Dedifferentiated amniotic fluid mesenchymal stem cell (primary cell): ENCODE data around the gene TGFBR3L.
A peak's percentile ranks its signal among the peaks of the same experiment; 100 is the strongest.
"Not testable (repeated sequence)": the region's sequence is repeated elsewhere in the genome, so short reads cannot be mapped to it uniquely, and the experiment has no call there.

Experiments
- DNase-seq: peaks from one replicate; pipeline ENCODE4 v3.0.0-alpha.2; 2016; ENCODE audit errors: extremely low spot score

TGFBR3L gene

GRCh38 chr19:7879836-7880235 is 34.8 kb upstream of the TGFBR3L start:
- no peak for DNase-seq

- DNase-seq, result no peak
Observed at GRCh38 chr19:7881910-7882309, 32.7 kb upstream of the TGFBR3L start.

- DNase-seq, result no peak
Observed at GRCh38 chr19:7883105-7883504, 31.5 kb upstream of the TGFBR3L start.

- no peak for DNase-seq
Observed at GRCh38 chr19:7883796-7884570, 30.6 kb upstream of the TGFBR3L start.

GRCh38 chr19:7885818-7886217 is 28.8 kb upstream of the TGFBR3L start:
- no peak for DNase-seq

DNA sequence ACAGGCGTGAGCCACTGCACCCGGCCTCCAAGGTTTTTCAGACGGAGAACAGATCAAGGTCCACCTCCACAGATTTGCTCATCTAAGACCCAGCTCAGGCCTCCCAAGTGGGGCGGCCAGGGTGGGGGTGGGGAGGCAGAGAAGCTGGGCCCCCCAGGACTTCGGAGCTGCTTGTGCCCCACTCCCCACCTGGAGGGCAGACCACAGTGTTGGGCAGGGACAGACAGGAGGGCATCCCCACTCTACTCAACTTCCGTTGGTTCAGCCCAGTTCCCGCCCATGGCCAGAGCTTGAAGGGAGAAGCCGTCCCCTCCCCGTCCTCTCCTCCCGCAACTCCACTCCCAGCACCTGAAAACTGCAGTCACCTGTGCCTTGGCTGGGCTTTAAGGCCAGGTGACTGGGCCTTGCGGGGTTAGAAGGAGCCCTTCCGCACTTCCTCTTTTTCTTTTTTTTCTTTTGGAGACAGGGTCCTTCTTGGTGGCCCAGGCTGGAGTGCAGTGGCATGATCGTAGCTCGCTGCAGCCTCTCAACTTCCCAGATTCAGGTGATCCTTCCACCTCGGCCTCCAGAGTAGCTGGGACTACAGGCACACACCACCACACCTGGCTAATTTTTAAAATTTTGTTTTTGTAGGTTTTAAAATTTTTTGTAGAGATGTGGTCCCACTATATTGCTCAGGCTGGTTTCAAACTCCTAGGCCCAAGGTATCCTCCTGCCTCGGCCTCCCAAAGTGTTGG is 27.1 kb upstream of the TGFBR3L start:
- DNase-seq, result no peak

DNA sequence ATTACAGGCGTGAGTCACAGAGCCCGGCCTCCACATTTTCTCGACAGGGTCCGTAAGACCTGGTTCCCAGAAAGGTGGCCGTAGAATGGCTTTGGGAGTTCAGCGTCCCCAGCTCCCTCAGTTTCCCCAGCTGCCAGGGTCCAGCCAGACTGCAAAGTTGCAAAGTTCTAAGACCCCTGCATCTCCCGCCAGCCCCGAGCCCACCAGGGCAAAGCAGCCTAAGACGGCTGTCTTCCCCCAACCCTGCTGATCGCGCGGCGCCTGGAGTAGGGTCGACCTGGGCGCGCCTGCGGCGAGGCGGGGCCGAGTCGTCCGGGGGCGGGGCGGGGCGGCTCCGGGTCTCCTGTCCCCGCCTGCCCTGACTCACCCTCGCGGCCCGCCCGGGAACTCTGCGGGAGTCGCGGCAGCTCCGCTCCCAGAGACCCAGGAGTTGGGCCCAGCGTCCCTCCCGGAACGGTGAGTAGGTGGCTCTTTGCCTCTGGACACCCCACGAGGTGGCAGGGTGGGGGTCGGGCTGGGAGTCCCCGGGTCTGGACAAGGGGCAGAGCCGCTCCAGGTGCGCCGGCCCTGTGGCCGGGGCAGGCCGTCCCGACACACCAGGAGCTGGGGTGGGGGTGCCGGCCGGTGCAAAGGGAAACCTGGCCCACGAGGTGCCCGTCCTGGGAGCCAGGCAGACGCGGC is 26.3 kb upstream of the TGFBR3L start, which contains the start of gene LRRC8E:
TSS of gene LRRC8E (plus strand) at position 366 of the 681 bp plus-strand sequence. CDS start 7,094 bp downstream, outside the sequence.
- peak; percentile 28 for DNase-seq

DNA sequence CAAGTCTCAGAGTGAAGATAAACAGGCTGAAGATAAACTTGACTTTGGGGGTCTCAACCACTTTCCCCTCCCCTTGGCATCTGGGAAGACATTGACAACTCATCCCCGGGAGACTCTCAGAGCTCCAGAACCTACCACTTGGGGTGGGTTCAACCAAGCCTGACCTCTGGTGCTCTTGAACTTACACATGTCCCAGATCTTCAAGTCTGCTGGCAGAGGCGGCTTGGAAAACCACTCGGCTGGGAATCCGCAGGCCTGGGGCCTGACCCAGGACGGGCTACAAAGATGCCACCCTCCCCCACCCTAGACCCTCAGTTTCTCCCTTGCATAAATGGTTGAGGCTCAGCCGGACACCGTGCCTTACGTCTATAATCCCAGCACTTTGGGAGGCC is 25.8 kb upstream of the TGFBR3L start:
- no peak for DNase-seq

GRCh38 chr19:7893362-7894101 is 21.1 kb upstream of the TGFBR3L start:
- not testable (repeated sequence) for DNase-seq

- no peak for DNase-seq
Observed at GRCh38 chr19:7894612-7895309, 19.9 kb upstream of the TGFBR3L start.

- no peak for DNase-seq
Observed at GRCh38 chr19:7895565-7895964, 19.1 kb upstream of the TGFBR3L start.

GRCh38 chr19:7897292-7897691 is 17.3 kb upstream of the TGFBR3L start:
- no peak for DNase-seq

- DNase-seq, result no peak
Observed at GRCh38 chr19:7898967-7899366, 15.7 kb upstream of the TGFBR3L start.

DNA sequence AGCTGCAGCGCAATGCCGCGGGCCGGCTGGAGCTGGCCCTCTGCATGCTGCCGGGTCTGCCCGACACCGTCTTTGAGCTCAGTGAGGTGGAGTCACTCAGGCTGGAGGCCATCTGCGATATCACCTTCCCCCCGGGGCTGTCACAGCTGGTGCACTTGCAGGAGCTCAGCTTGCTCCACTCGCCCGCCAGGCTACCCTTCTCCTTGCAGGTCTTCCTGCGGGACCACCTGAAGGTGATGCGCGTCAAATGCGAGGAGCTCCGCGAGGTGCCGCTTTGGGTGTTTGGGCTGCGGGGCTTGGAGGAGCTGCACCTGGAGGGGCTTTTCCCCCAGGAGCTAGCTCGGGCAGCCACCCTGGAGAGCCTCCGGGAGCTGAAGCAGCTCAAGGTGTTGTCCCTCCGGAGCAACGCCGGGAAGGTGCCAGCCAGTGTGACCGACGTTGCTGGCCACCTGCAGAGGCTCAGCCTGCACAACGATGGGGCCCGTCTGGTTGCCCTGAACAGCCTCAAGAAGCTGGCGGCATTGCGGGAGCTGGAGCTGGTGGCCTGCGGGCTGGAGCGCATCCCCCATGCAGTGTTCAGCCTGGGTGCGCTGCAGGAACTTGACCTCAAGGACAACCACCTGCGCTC is 14.8 kb upstream of the TGFBR3L start:
- no peak for DNase-seq

GRCh38 chr19:7900401-7900870 is 14.2 kb upstream of the TGFBR3L start:
- DNase-seq, result no peak

GRCh38 chr19:7900931-7901330 is 13.7 kb upstream of the TGFBR3L start:
- no peak for DNase-seq

GRCh38 chr19:7901337-7901736 is 13.3 kb upstream of the TGFBR3L start:
- no peak for DNase-seq

GRCh38 chr19:7902796-7903243 is 11.8 kb upstream of the TGFBR3L start:
- DNase-seq, result no peak

GRCh38 chr19:7903244-7904073 is 11.2 kb upstream of the TGFBR3L start, which contains the start of gene MAP2K7:
Gene MAP2K7 (plus strand): TSS chr19:7903877. CDS start chr19:7903945, 68 bp downstream.
- peak; percentile 99 for DNase-seq
